Neural crest cell (in vitro differentiated cells): ENCODE measurements around the gene POGLUT2. TPM values are rescaled to one million over a fixed set of nuclear protein-coding genes. Genes with fewer than 3 reads are reported as not detected.
A peak's percentile ranks its signal among the peaks of the same experiment; 100 is the strongest.

Experiments used
- DNase-seq: peaks from one replicate; pipeline ENCODE4 v3.0.0; 2021; ENCODE audit warnings: low read depth, mixed read lengths, low spot score
- H3K27ac Mint-ChIP-seq: one replicate; pipeline ENCODE4 v1.8.0; 2021; ENCODE audit warnings: mild to moderate bottlenecking, mixed read lengths; ENCODE audit not compliant: unreplicated experiment
- H3K27me3 Mint-ChIP-seq: 2 replicates; pipeline ENCODE4 v1.8.0; 2021; ENCODE audit warnings: low read depth, mild to moderate bottlenecking, mixed read lengths
- H3K36me3 Mint-ChIP-seq: 2 replicates; pipeline ENCODE4 v1.8.0; 2021; ENCODE audit warnings: low read depth, mild to moderate bottlenecking, mixed read lengths
- H3K4me1 Mint-ChIP-seq: 2 replicates; pipeline ENCODE4 v1.8.0; 2021; ENCODE audit warnings: mixed read lengths
- H3K4me3 Mint-ChIP-seq: one replicate; pipeline ENCODE4 v1.8.0; 2021; ENCODE audit warnings: mild to moderate bottlenecking, mixed read lengths
- H3K9me3 Mint-ChIP-seq: 2 replicates; pipeline ENCODE4 v1.8.0; 2021; ENCODE audit warnings: mixed read lengths
- total RNA-seq: library from RNA; stranded (reverse); gene quantifications from 2 replicates; pipeline ENCODE4 v1.2.1, GENCODE V29; 2021
- TF ChIP-seq, protein P1 (sequence below): fragments of 200-600 bp; sonication (generic); conservative IDR thresholded peaks from 2 replicates; pipeline ENCODE4 v1.5.0; 2021; ENCODE audit warnings: antibody characterized with exemption, mild to moderate bottlenecking

The POGLUT2 gene
- total RNA-seq, 1 donor from 2014 or later = 31.1 TPM

- no peak for DNase-seq
- Mint-ChIP-seq H3K27ac (peak overlapping the region; percentile 98), H3K9me3 (no peaks in the 10 kb centered on the region), H3K27me3 (no peaks in the 10 kb centered on the region), H3K4me3 (peak overlapping the region; percentile 98), H3K4me1 (peaks cover 26% of the 10 kb centered on the region), H3K36me3 (no peaks in the 10 kb centered on the region)
- TF ChIP-seq, protein P1, sequence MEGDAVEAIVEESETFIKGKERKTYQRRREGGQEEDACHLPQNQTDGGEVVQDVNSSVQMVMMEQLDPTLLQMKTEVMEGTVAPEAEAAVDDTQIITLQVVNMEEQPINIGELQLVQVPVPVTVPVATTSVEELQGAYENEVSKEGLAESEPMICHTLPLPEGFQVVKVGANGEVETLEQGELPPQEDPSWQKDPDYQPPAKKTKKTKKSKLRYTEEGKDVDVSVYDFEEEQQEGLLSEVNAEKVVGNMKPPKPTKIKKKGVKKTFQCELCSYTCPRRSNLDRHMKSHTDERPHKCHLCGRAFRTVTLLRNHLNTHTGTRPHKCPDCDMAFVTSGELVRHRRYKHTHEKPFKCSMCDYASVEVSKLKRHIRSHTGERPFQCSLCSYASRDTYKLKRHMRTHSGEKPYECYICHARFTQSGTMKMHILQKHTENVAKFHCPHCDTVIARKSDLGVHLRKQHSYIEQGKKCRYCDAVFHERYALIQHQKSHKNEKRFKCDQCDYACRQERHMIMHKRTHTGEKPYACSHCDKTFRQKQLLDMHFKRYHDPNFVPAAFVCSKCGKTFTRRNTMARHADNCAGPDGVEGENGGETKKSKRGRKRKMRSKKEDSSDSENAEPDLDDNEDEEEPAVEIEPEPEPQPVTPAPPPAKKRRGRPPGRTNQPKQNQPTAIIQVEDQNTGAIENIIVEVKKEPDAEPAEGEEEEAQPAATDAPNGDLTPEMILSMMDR = no peak
These were observed 46.5 kb upstream of the POGLUT2 start for GRCh38 chr13:102845289-102845629.

GRCh38 chr13:102839462-102839861 is 40.7 kb upstream of the POGLUT2 start:
- no peak overlapping the region for H3K27ac Mint-ChIP-seq
- no peak for DNase-seq
- no peaks in the 10 kb centered on the region for H3K27me3 Mint-ChIP-seq
- H3K36me3 Mint-ChIP-seq = peaks cover 10% of the 10 kb centered on the region
- TF ChIP-seq, protein P1 = no peak
- H3K4me3 Mint-ChIP-seq = no peak overlapping the region
- H3K4me1 Mint-ChIP-seq = peaks cover 2% of the 10 kb centered on the region
- H3K9me3 Mint-ChIP-seq = no peaks in the 10 kb centered on the region

DNA sequence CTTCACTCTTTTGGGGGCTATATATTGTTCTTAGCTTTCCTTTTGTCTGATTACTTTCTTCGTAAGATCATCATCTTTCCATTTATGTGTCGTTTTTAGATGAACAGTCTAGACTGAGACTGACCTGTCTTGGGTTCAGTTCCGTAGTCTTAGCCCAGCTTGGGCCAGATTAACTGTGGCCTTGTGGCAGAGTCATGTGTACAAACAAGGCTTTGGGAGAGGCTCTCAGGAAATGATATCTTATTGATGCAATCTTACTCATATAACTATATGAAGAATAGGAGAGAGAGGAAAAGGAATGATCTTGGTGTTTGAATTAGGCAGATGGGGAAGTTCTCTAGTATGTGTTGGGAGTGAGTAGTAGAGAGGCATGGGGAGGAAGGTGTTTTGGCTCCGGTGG is 40.2 kb upstream of the POGLUT2 start:
- Mint-ChIP-seq H3K36me3 (peaks cover 10% of the 10 kb centered on the region), H3K27ac (no peak overlapping the region), H3K9me3 (no peaks in the 10 kb centered on the region), H3K4me3 (no peak overlapping the region), H3K4me1 (no peaks in the 10 kb centered on the region), H3K27me3 (no peaks in the 10 kb centered on the region)
- TF ChIP-seq, protein P1 = no peak
- DNase-seq = no peak

- H3K27ac Mint-ChIP-seq = no peak overlapping the region
- no peak for DNase-seq
- H3K4me3 Mint-ChIP-seq = no peak overlapping the region
- no peaks in the 10 kb centered on the region for H3K4me1 Mint-ChIP-seq
- no peaks in the 10 kb centered on the region for H3K27me3 Mint-ChIP-seq
- H3K36me3 Mint-ChIP-seq = peaks cover 10% of the 10 kb centered on the region
- H3K9me3 Mint-ChIP-seq = no peaks in the 10 kb centered on the region
- TF ChIP-seq, protein P1 = no peak
These were observed 39.5 kb upstream of the POGLUT2 start for GRCh38 chr13:102838273-102838672.

DNA sequence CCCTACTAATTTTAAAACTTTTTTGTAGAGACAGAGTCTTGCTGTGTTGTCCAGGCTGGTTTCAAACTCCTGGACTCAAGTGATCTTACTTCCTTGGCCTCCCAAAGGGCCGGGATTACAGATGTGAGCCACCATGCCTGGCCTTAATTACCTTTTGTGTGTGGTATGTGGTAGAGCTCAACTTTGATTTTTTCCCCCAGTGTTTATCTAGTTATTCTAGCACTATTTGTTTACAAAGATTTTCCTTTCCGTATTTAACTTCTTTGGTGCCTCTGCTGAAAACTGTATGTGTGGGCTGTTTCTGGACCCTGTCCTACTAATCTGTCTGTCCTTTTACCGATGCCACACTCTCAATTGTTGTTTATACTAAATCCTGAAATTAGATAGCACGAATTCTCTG is 37.7 kb upstream of the POGLUT2 start:
- H3K4me3 Mint-ChIP-seq = no peak overlapping the region
- H3K27ac Mint-ChIP-seq = no peak overlapping the region
- no peaks in the 10 kb centered on the region for H3K27me3 Mint-ChIP-seq
- no peak for DNase-seq
- TF ChIP-seq, protein P1 = no peak
- H3K4me1 Mint-ChIP-seq = no peaks in the 10 kb centered on the region
- no peaks in the 10 kb centered on the region for H3K9me3 Mint-ChIP-seq
- H3K36me3 Mint-ChIP-seq = peaks cover 10% of the 10 kb centered on the region

DNA sequence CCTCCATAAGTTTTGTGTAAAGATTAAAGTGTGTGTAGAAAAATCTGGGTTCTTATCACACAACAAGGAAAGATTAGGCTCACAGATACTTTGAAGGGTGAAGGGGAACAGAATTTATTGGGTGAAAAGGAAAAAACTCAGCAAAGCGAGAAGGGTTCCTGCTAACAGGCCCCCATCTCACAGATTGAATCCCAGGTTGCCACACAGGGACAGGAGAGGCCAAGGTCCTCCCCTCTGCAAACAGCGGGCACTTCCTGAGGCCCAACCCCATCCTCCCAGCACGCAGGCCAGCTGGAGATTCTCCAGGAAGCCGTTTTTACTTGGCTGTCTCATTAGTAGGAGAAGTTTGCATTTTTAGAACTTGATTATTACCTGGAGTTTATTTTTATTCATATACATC is 31.9 kb upstream of the POGLUT2 start:
- TF ChIP-seq, protein P1 = no peak
- no peak for DNase-seq

More for the DNA sequence above, 31.9 kb upstream of the POGLUT2 start:
- Mint-ChIP-seq H3K36me3 (no peaks in the 10 kb centered on the region), H3K4me1 (no peaks in the 10 kb centered on the region), H3K27me3 (no peaks in the 10 kb centered on the region), H3K27ac (no peak overlapping the region), H3K4me3 (no peak overlapping the region), H3K9me3 (no peaks in the 10 kb centered on the region)
